Heart right ventricle (tissue), 16 donors: Measurements from ENCODE around the gene SLC26A4. TPM values are rescaled to one million over a fixed set of nuclear protein-coding genes. Genes with fewer than 3 reads are reported as not detected.

Experiments used
- ATAC-seq, 8 donors: fragments of 200-7000 bp; cut with Tn5 transposase; one replicate each; pipeline ENCODE4 v1.9.1; 2020; ENCODE audit warnings: mild to moderate bottlenecking in 8 of 8, moderate library complexity in 8 of 8, moderate number of reproducible peaks in 1 of 8
- DNase-seq, 2 donors: peaks; one replicate each; pipeline ENCODE4 v3.0.0-alpha.2; 2020
- H3K27ac ChIP-seq, 10 donors: fragments of 200-600 bp; sonication (generic) in 2 of 10; one replicate each; pipeline versions ENCODE4 v1.5.0 to v1.8.0; 2020 to 2022; ENCODE audit warnings: mild to moderate bottlenecking in 3 of 10
- H3K27me3 ChIP-seq, 7 donors: fragments of 200-600 bp; one replicate each; pipeline ENCODE4 v1.8.0; 2021 to 2022; ENCODE audit warnings: mild to moderate bottlenecking in 2 of 7
- H3K36me3 ChIP-seq, 9 donors: fragments of 200-600 bp; sonication (generic) in 1 of 9; one replicate each; pipeline versions ENCODE4 v1.5.0 to v1.8.0; 2020 to 2022; ENCODE audit warnings: mild to moderate bottlenecking in 2 of 9
- H3K4me1 ChIP-seq, 9 donors: fragments of 200-600 bp; sonication (generic) in 1 of 9; one replicate each; pipeline versions ENCODE4 v1.5.0 to v1.8.0; 2020 to 2022; ENCODE audit warnings: mild to moderate bottlenecking in 4 of 9
- H3K4me3 ChIP-seq, 10 donors: fragments of 200-600 bp; sonication (generic) in 2 of 10; one replicate each; pipeline versions ENCODE4 v1.5.0 to v1.8.0; 2020 to 2022; ENCODE audit warnings: mild to moderate bottlenecking in 7 of 10, moderate library complexity in 2 of 10
- H3K9me3 ChIP-seq, 11 donors: fragments of 200-600 bp in 10 of 11; sonication (generic) in 2 of 11; one replicate each; pipeline versions ENCODE4 v1.5.0 to v1.8.0; 2013 to 2022; ENCODE audit warnings: mild to moderate bottlenecking in 2 of 11, control low read depth in 1 of 11, moderate library complexity in 1 of 11
- WGBS, 2 donors: extraction: QIAGEN DNeasy Blood & Tissue Kit; methylation state at CpG; one replicate each; pipeline ENCODE4 v1.1.7; 2013; ENCODE audit warnings: inconsistent platforms in 1 of 2; 5-methylcytosine and 5-hydroxymethylcytosine counted together
- intact Hi-C, 10 donors: fragments of 100-400 bp; cut with DNase I; formaldehyde crosslinking; loops; one replicate each; pipeline versions ENCODE4 v1.11.1 to v1.14.2; 2022
- polyA plus RNA-seq, 2 donors: library from polyadenylated mRNA; stranded (reverse); fragments of 200-250 nt; gene quantifications; one replicate each; pipeline ENCODE4 v1.2.3, GENCODE V29; 2013
- total RNA-seq, 10 donors: library from RNA; stranded (reverse); fragmentation: NEBNext Ultra II Directional in 3 of 10; extraction: Animal tissue kit (Norgen Biotek cat#: 25700) in 3 of 10; gene quantifications; one replicate each; pipeline versions ENCODE4 v1.2.1 to v1.2.4, GENCODE V29; 2021 to 2023
- TF ChIP-seq, protein P1 (sequence below), 9 donors: fragments of 200-600 bp; sonication (generic) in 2 of 9; IDR thresholded peaks; one replicate each; pipeline versions ENCODE4 v1.5.0 to v1.8.0; 2021 to 2022; ENCODE audit warnings: antibody characterized with exemption in 9 of 9, mild to moderate bottlenecking in 5 of 9, moderate library complexity in 1 of 9
- donor health status: Arrhythmogenic right ventricular cardiomyopathy.
- donor health status: ischemic (EF 13 %, LVEDD 7.1; RV severe dilation, severe dysfunction).
- donor health status: healthy with polysubstance abuse.
- donor health status: DM: no; HTN: yes; CAD: no.
- donor health status: DM: no; HTN: no; CAD: no.
- donor health status: ischemic (EF 25% LVEDD 6.9; RV normal size, moderate dysfunction).
- donor health status: ischemic (EF 25% LVEDD 5.7; RV mildly dilated, moderate dysfunction).
- donor health status: healthy.
- donor health status: DM: yes; HTN: yes; CAD: no.
- donor health status: Ischemic cardiomyopathy.
- donor health status: ischemic (EF 35%, LVEDD 5.7; RV mildly dilated, moderate dysfunction).
- donor health status: nonischemic (EF 11% LVEDD 7.7; RV severe dilation, severe dysfunction).
- donor health status: DM: yes; HTN: yes; CAD: no.
- donor health status: PGD.
- donor health status: ischemic (EF 29% LVEDD 5.4; RV normal size, mild dysfunction).
- donor health status: nonischemic (EF 23%, LVEDD 6.1; RV moderate dilation, normal function).

The SLC26A4 gene
- total and polyA plus RNA-seq, 12 donors = 0.15 to 1.2 (median 0.69) TPM

DNA sequence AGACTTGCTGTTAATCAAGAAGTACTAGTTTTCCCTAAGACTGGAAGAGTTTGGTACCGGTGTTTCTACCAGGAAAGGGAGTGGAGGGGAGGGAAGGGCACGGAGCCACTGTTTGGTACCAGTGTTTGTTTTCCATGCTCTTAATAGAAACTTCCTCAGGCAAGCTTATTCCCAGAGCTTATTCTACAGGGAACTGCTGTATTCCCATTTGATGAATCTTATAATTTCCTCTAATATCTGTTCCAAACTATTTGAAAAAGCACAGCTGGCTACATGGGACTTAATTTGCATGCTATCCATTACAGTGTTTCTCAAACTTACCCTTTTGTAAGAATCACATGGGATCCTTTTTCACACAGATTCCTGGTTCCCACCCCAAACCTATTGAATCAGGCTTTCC lies 23.7 kb downstream of the SLC26A4 start:
- peaks cover 0 to 4% (median 0%) of the 10 kb centered on the region in 9 donors for H3K4me1 ChIP-seq
- TF ChIP-seq, protein P1, sequence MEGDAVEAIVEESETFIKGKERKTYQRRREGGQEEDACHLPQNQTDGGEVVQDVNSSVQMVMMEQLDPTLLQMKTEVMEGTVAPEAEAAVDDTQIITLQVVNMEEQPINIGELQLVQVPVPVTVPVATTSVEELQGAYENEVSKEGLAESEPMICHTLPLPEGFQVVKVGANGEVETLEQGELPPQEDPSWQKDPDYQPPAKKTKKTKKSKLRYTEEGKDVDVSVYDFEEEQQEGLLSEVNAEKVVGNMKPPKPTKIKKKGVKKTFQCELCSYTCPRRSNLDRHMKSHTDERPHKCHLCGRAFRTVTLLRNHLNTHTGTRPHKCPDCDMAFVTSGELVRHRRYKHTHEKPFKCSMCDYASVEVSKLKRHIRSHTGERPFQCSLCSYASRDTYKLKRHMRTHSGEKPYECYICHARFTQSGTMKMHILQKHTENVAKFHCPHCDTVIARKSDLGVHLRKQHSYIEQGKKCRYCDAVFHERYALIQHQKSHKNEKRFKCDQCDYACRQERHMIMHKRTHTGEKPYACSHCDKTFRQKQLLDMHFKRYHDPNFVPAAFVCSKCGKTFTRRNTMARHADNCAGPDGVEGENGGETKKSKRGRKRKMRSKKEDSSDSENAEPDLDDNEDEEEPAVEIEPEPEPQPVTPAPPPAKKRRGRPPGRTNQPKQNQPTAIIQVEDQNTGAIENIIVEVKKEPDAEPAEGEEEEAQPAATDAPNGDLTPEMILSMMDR (IDR thresholded peaks at IDR 0.05) = no peak
- ATAC-seq = peak in 1 of 8 donors; percentile 59
- intact Hi-C loops = no loop called here
- H3K36me3 ChIP-seq = no peaks in the 10 kb centered on the region
- H3K4me3 ChIP-seq = no peak overlapping the region
- H3K9me3 ChIP-seq = no peaks in the 10 kb centered on the region
- WGBS, 2 donors = 55 to 56% methylated on average over 2 of the region's 2 CpGs
- no peak for DNase-seq
- no peaks in the 10 kb centered on the region for H3K27me3 ChIP-seq
- H3K27ac ChIP-seq = peak overlapping the region in 1 of 10 donors; percentile 22

DNA sequence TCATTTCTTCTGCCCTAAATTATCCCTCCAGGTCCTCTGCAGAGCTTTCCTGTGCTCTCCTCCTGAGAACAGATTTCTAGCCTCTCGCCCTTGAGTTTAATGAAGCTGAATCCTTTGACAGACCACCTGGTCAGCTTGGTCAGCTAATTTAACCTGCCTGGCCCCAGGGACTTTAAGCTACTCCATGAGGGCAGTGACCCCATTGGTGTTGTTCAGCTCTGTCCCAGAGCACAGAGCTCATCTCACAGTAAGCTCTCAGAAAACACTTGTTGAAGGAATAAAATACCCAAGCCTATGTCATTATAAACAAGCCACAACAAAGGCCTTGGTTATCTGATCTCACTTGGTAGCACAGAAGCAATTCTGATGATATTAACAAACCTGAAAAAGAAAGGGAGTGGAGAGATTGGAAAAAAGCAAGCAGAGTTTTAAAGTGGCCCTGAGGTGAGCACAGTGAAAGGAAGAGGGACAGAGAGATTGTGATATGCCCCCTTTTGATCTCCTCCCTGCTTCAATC lies 24.4 kb downstream of the SLC26A4 start:
- Histone ChIP-seq H3K4me1 (peaks cover 0 to 7% (median 0%) of the 10 kb centered on the region in 9 donors), H3K9me3 (no peaks in the 10 kb centered on the region), H3K27ac (no peak overlapping the region), H3K27me3 (no peaks in the 10 kb centered on the region), H3K4me3 (no peak overlapping the region), H3K36me3 (no peaks in the 10 kb centered on the region)
- ATAC-seq = no peak
- 93 to 97% methylated on average over 1 of the region's 1 CpG for WGBS, 2 donors
- TF ChIP-seq, protein P1 (IDR thresholded peaks at IDR 0.05) = no peak
- no peak for DNase-seq
- intact Hi-C loops = no loop called here

DNA sequence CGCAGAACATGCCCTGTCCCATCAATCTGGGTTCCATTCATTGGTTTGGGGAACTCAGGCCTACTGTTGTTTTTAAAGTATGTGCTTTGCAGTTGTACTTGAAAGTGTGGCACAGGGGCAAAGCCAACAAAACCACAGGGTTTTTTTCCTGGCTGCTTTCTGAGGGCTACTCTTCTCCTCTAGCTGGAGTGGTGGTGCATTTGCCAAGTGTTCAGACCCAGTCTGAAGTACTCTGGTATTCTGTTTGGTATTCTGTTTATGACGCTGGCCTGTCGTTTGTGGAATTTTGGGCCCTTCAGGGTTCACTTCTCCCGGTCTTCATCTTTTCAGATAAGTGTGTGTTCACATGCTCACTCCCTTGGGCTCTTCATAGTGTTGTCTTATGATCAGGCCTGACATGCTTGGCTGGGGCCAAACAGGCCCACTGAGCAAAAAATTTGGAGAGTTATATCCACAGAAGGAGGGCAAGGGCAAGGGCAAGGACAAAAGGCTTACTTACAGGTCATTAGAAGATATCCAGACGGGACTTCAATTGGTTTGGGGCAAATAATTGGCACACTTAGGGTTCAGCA lies 26.3 kb downstream of the SLC26A4 start:
- WGBS, 2 donors = 89 to 90% methylated on average over 5 of the region's 5 CpGs
- Histone ChIP-seq H3K9me3 (no peaks in the 10 kb centered on the region), H3K4me3 (no peak overlapping the region), H3K4me1 (peaks cover 0 to 25% (median 12%) of the 10 kb centered on the region in 9 donors), H3K36me3 (no peaks in the 10 kb centered on the region), H3K27me3 (no peaks in the 10 kb centered on the region), H3K27ac (no peak overlapping the region)
- DNase-seq (no peak), ATAC-seq (no peak)
- intact Hi-C loops = no loop called here
- TF ChIP-seq, protein P1 (IDR thresholded peaks at IDR 0.05) = no peak

DNA sequence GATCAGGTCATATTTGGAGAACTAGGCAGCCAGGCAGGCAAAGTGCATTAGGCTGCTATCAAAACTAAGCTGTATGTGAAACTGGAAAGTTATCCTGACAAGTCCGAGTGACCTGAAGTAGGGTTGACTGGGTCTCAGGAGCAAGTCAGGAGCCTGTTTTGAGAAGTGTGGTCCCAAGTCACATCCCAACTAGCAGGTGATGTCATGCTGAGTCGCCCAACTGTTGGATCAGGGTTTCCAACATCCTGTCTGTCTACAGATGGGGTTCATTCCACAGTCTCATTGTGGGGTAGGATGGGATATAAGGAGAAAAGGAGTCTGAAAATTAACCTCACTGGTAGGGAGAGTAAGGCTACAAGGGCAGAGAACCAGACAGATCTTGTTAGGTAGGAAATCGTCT lies 27.0 kb downstream of the SLC26A4 start:
- peaks cover 0 to 32% (median 20%) of the 10 kb centered on the region in 9 donors for H3K4me1 ChIP-seq
- 78 to 83% methylated on average over 3 of the region's 3 CpGs for WGBS, 2 donors
- TF ChIP-seq, protein P1 (IDR thresholded peaks at IDR 0.05) = no peak
- no peak overlapping the region for H3K4me3 ChIP-seq
- DNase-seq = no peak
- no peaks in the 10 kb centered on the region for H3K36me3 ChIP-seq
- no peak overlapping the region for H3K27ac ChIP-seq
- no peak for ATAC-seq
- intact Hi-C loops = no loop called here
- no peaks in the 10 kb centered on the region for H3K9me3 ChIP-seq
- no peaks in the 10 kb centered on the region for H3K27me3 ChIP-seq
